ENCODE data around the gene DLG2. TPM values are rescaled to one million over a fixed set of nuclear protein-coding genes. Genes with fewer than 3 reads are reported as not detected.

Gene DLG2
- total and polyA plus RNA-seq, 2 of the 8 experiments (the other 6 are each of a cell fraction or from before 2014, with no cell fraction given): 1.7 to 14.3 TPM

GRCh38 chr11:83862691-83863090, 1764.5 kb downstream of the DLG2 start:
- H3K9ac ChIP-seq (replicated peaks in 1 of 4; ENCODE audit: extremely low read depth in 1 of 4, low read depth in 3 of 4, low read length in 3 of 4): no peak overlapping the region
- H4K8ac ChIP-seq (ENCODE audit: extremely low read depth, insufficient read depth, low read length): no peak overlapping the region
- no peaks in the 10 kb centered on the region for H3K23me2 ChIP-seq (ENCODE audit: low read depth, low read length)
- H3K27me3 ChIP-seq (replicated peaks in 1 of 4; ENCODE audit: control insufficient read depth in 3 of 4, extremely low read depth in 1 of 4, insufficient read depth in 3 of 4, low read length in 3 of 4): no peaks in the 10 kb centered on the region
- no peak overlapping the region for H3K27ac ChIP-seq (ENCODE audit: low read depth, low read length)
- no peak overlapping the region for H2BK20ac ChIP-seq (ENCODE audit: low read length)
- H2BK5ac ChIP-seq (ENCODE audit: low read depth, low read length): no peak overlapping the region
- CTCF ChIA-PET (ENCODE audit: partially characterized antibody): no interaction called here
- no peaks in the 10 kb centered on the region for H4K20me1 ChIP-seq (replicated peaks in 1 of 2; ENCODE audit: control insufficient read depth in 1 of 2, insufficient read depth in 2 of 2, low read length in 2 of 2)
- POLR2A ChIA-PET (ENCODE audit: partially characterized antibody): no interaction called here
- no peak overlapping the region for H3K4me3 ChIP-seq (ENCODE audit: extremely low read depth in 1 of 4, insufficient read depth in 2 of 4, low read depth in 3 of 4, low read length in 4 of 4)
- H3K4me2 ChIP-seq (ENCODE audit: insufficient read depth in 1 of 2, low read depth in 2 of 2, low read length in 2 of 2): no peak overlapping the region
- H2AFZ ChIP-seq (ENCODE audit: low read length): no peak overlapping the region
- H4K91ac ChIP-seq (replicated peaks; ENCODE audit: insufficient read length, low read length): no peak overlapping the region
- H3K4ac ChIP-seq (replicated peaks; ENCODE audit: insufficient read length, low read depth, low read length): no peak overlapping the region
- no peaks in the 10 kb centered on the region for H3K79me1 ChIP-seq (ENCODE audit: low read depth, low read length)
- H3K36me3 ChIP-seq (ENCODE audit: control insufficient read depth in 2 of 4, insufficient read depth in 4 of 4, low read length in 3 of 4): no peaks in the 10 kb centered on the region
- H3K56ac ChIP-seq (replicated peaks; ENCODE audit: insufficient read length, low read depth, low read length): no peak overlapping the region
- H2BK15ac ChIP-seq (ENCODE audit: low read length): no peak overlapping the region
- no peak overlapping the region for H2AK5ac ChIP-seq (ENCODE audit: low read depth, low read length)
- H3K18ac ChIP-seq (ENCODE audit: extremely low read depth, low read length): no peak overlapping the region
- H4K5ac ChIP-seq (ENCODE audit: insufficient read length, low read depth, low read length): no peak overlapping the region
- H2BK12ac ChIP-seq (ENCODE audit: low read depth, low read length): no peak overlapping the region
- no peak overlapping the region for H3K23ac ChIP-seq (ENCODE audit: insufficient read length)
- peaks cover 0 to 6% of the 10 kb centered on the region in 2 experiments; a peak in 2 of 4 replicates for H3K9me3 ChIP-seq (ENCODE audit: insufficient read depth in 2 of 2, low read depth in 1 of 2, low read length in 1 of 2)
- FAIRE-seq (no peak), DNase-seq (ENCODE audit: low read depth in 1 of 2, low spot score in 2 of 2) (no peak)
- no peak overlapping the region for H3K14ac ChIP-seq (ENCODE audit: insufficient read length)
- H3K4me1 ChIP-seq (replicated peaks in 1 of 4; ENCODE audit: control insufficient read depth in 3 of 4, insufficient read depth in 4 of 4, low read length in 3 of 4): no peaks in the 10 kb centered on the region
- H3K79me2 ChIP-seq (ENCODE audit: control insufficient read depth in 1 of 2, insufficient read depth in 2 of 2, low read length in 2 of 2): no peaks in the 10 kb centered on the region
- 93% methylated on average over 1 of the region's 1 CpG; no CpG with 5 or more reads in 1 of the 2 experiments for WGBS, 2 experiments (ENCODE audit: extremely low coverage in 1 of 2, insufficient coverage in 1 of 2, insufficient read length in 1 of 2, insufficient replicate concordance in 2 of 2, low coverage in 1 of 2, low lambda C conversion rate in 2 of 2, missing lambda C conversion rate in 1 of 2)
- no peak overlapping the region for H2BK120ac ChIP-seq (replicated peaks; ENCODE audit: low read depth, low read length)
- TF ChIP-seq RXRA (IDR thresholded peaks at IDR 0.05; ENCODE audit: insufficient read depth, low read depth, low read length): no peak
- no peak for TF ChIP-seq E2F6 (IDR thresholded peaks at IDR 0.05)
- no peak for TF ChIP-seq TCF12 (IDR thresholded peaks at IDR 0.05; ENCODE audit: low read depth, low read length)
- TF ChIP-seq KDM4A (IDR thresholded peaks at IDR 0.05; ENCODE audit: low read depth, low read length, severe bottlenecking): no peak
- TF ChIP-seq CBX8 (IDR thresholded peaks at IDR 0.05; ENCODE audit: borderline replicate concordance, low read depth, low read length): no peak
- TF ChIP-seq JUND (IDR thresholded peaks at IDR 0.05; ENCODE audit: low read length): no peak
- no peak for TF ChIP-seq MAX (IDR thresholded peaks at IDR 0.05)
- no peak for TF ChIP-seq EGR1 (IDR thresholded peaks at IDR 0.05; ENCODE audit: borderline replicate concordance, low read depth, low read length)
- TF ChIP-seq HDAC2 (IDR thresholded peaks at IDR 0.05; ENCODE audit: borderline replicate concordance in 1 of 2, low read depth in 2 of 2, low read length in 2 of 2): no peak
- TF ChIP-seq MAFK (IDR thresholded peaks at IDR 0.05; ENCODE audit: low read depth, low read length): no peak
- TF ChIP-seq SIN3A (conservative IDR thresholded peaks at IDR 0.05 in 1 of 2, IDR thresholded peaks at IDR 0.05 in 1 of 2; ENCODE audit: low read depth in 1 of 2, low read length in 2 of 2): no peak
- no peak for TF ChIP-seq EP300 (IDR thresholded peaks at IDR 0.05; ENCODE audit: borderline replicate concordance in 1 of 2, low read depth in 2 of 2, low read length in 2 of 2)
